GM21717 (cell line): Measurements from ENCODE around the gene INO80D.
"Not testable (repeated sequence)": the region's sequence is repeated elsewhere in the genome, so short reads cannot be mapped to it uniquely, and the experiment has no call there.

Experiments used
- ATAC-seq: cut with Tn5 transposase; IDR thresholded peaks from one replicate; pipeline ENCODE4 v1.9.1; 2021; ENCODE audit warnings: mild to moderate bottlenecking, moderate library complexity; ENCODE audit not compliant: unreplicated experiment

Gene INO80D

GRCh38 chr2:206085742-206086445 is at the start of gene INO80D:
Gene INO80D (minus strand): TSS chr2:206086174. CDS start chr2:206063016, 23,158 bp downstream.
- peak; percentile 88 for ATAC-seq

- ATAC-seq: no peak
Measured at GRCh38 chr2:206127656-206128055, 41.7 kb upstream of the INO80D start.

- ATAC-seq: no peak
Measured at GRCh38 chr2:206125901-206126300, 39.9 kb upstream of the INO80D start.

GRCh38 chr2:206122569-206122968 is 36.6 kb upstream of the INO80D start:
- not testable (repeated sequence) for ATAC-seq

GRCh38 chr2:206116278-206116677 is 30.3 kb upstream of the INO80D start:
- no peak for ATAC-seq

- ATAC-seq: no peak
Measured at GRCh38 chr2:206115026-206115578, 29.1 kb upstream of the INO80D start.

GRCh38 chr2:206112846-206113547 is 27.0 kb upstream of the INO80D start:
- ATAC-seq: no peak

GRCh38 chr2:206112108-206112507 is 26.1 kb upstream of the INO80D start:
- no peak for ATAC-seq

- ATAC-seq: no peak
Measured at GRCh38 chr2:206108713-206109112, 22.7 kb upstream of the INO80D start.

GRCh38 chr2:206105541-206105940 is 19.6 kb upstream of the INO80D start:
- ATAC-seq: no peak

- no peak for ATAC-seq
Measured at GRCh38 chr2:206105038-206105437, 19.1 kb upstream of the INO80D start.

GRCh38 chr2:206098872-206099271 is 12.9 kb upstream of the INO80D start:
- not testable (repeated sequence) for ATAC-seq

GRCh38 chr2:206098471-206098870 is 12.5 kb upstream of the INO80D start:
- no peak for ATAC-seq

- no peak for ATAC-seq
Measured at GRCh38 chr2:206096876-206097275, 10.9 kb upstream of the INO80D start.

- ATAC-seq: no peak
Measured at GRCh38 chr2:206095536-206096332, 9.8 kb upstream of the INO80D start.

GRCh38 chr2:206092297-206092696 is 6.3 kb upstream of the INO80D start:
- no peak for ATAC-seq

- no peak for ATAC-seq
Measured at GRCh38 chr2:206088248-206088647, 2.3 kb upstream of the INO80D start.

- ATAC-seq: no peak
Measured at GRCh38 chr2:206086716-206087350, 859 bp upstream of the INO80D start.

GRCh38 chr2:206084870-206085741 is 868 bp downstream of the INO80D start:
- peak; percentile 31 for ATAC-seq

GRCh38 chr2:206084439-206084869 is 1.5 kb downstream of the INO80D start:
- ATAC-seq: no peak
